Measurements from ENCODE around the gene MPRIP. TPM values are rescaled to one million over a fixed set of nuclear protein-coding genes. Genes with fewer than 3 reads are reported as not detected.

MPRIP gene
- total RNA-seq, 1 experiment from 2014 or later = 199 TPM

DNA sequence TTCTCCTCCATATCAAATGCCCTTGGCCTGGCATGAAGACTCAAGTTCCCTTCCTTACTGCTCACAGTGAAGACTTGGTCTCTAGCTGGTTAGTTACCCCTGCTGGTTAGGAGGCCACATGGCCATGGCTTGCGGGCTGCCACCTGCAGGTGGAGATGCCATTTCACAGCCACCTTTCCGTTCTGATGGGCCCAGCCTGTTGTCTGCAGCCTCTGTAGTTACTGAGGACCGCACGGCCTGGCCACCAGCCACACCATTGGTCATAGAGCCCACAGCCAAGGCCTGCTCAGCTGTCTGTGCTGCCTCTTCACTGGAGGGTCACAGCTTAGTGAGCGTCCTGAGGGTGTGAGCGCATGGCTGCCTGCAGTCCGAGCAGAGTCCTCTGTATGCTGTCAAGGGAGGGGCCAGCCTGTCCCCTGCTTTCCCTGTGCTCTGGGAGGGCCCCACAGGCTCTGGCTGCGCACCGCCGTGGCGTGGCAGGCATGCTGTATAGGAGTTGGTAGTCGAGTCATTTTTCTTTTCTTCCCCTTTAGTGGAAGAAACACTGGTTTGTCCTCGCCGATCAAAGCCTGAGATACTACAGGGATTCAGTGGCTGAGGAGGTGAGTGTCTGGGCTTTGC, 104.6 kb downstream of the MPRIP start:
- Histone ChIP-seq H3K9me3 (replicated peaks) (no peaks in the 10 kb centered on the region), H3K4me3 (no peak overlapping the region), H3K27me3 (replicated peaks) (no peaks in the 10 kb centered on the region), H3K27ac (no peak overlapping the region), H3K36me3 (peaks cover 92% of the 10 kb centered on the region), H3K4me1 (replicated peaks) (peaks cover 20% of the 10 kb centered on the region)
- no peak for DNase-seq (ENCODE audit: low read depth in 1 of 2, low spot score in 2 of 2)

DNA sequence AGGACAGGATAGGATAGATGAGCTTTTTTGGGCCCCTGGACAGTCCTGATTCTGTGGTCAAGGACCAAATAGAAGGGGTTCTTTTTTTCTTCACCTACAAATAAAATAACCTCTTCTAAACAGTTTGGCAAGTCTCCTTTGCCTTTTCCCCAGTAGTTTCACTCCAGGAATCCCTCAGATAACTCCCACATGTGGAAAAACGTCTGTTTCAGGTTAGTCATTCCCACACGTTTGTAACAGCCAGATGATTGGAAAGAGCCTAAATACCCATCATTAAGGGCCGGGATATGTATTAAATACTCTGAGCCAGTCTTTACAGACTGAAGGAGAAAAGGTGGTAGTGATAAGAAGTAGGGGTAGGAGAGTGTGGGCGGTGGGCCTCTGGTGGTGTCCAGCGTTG, 105.6 kb downstream of the MPRIP start:
- no peak for DNase-seq (ENCODE audit: low read depth in 1 of 2, low spot score in 2 of 2)
- no peaks in the 10 kb centered on the region for H3K27me3 ChIP-seq (replicated peaks)
- H3K4me1 ChIP-seq (replicated peaks) = peaks cover 29% of the 10 kb centered on the region
- no peak overlapping the region for H3K4me3 ChIP-seq
- H3K36me3 ChIP-seq = peaks cover 91% of the 10 kb centered on the region
- H3K9me3 ChIP-seq (replicated peaks) = no peaks in the 10 kb centered on the region
- no peak overlapping the region for H3K27ac ChIP-seq

DNA sequence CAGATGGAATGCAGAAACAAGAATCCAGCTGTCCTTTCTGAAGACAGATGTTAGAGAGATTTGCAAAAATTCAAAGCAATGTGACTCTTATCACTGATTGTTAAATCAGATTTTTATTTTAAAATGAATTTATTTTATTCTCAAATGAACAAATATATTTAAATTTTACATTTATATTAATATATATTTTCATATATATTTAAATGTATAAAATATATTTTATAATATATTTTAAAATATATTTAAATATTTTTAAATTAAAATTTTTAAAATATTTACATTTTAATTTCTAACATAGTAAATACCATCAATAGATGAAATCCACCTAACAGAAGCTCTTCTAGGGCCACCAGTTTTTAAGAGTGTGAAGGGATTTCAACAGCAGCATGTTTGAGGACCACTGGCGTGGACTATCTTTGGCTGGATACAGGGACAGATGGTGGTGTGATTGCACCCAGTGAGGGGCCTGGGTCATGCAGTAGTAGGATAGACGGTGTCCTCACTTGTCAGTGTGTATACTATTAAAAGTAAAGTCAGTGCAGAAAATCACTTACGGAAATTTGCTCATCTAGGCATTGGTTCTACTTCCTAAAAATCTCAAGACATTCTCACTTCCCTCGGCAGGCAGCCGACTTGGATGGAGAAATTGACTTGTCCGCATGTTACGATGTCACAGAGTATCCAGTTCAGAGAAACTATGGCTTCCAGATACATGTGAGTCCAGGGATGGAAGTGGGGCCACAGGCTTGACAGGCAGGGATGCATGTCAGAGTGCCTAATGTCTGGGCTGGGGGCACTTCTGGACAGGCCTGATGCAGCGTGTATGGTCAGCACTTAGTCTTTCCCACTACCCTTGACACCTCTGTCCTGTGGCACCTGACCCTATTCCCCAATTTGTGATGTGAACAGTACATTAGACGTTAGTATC, 107.5 kb downstream of the MPRIP start:
- Histone ChIP-seq H3K9me3 (replicated peaks) (no peaks in the 10 kb centered on the region), H3K27me3 (replicated peaks) (no peaks in the 10 kb centered on the region), H3K4me3 (no peak overlapping the region), H3K27ac (no peak overlapping the region), H3K4me1 (replicated peaks) (peaks cover 49% of the 10 kb centered on the region), H3K36me3 (peaks cover 91% of the 10 kb centered on the region)
- DNase-seq (ENCODE audit: low read depth in 1 of 2, low spot score in 2 of 2) = no peak

GRCh38 chr17:17150448-17150800, 108.2 kb downstream of the MPRIP start:
- peaks cover 55% of the 10 kb centered on the region for H3K4me1 ChIP-seq (replicated peaks)
- no peak overlapping the region for H3K4me3 ChIP-seq
- no peak for DNase-seq (ENCODE audit: low read depth in 1 of 2, low spot score in 2 of 2)
- peaks cover 91% of the 10 kb centered on the region for H3K36me3 ChIP-seq
- no peaks in the 10 kb centered on the region for H3K9me3 ChIP-seq (replicated peaks)
- 0 out of 2 replicates have a peak overlapping the region, but pooled peaks have one; percentile 15 for H3K27ac ChIP-seq
- no peaks in the 10 kb centered on the region for H3K27me3 ChIP-seq (replicated peaks)

DNA sequence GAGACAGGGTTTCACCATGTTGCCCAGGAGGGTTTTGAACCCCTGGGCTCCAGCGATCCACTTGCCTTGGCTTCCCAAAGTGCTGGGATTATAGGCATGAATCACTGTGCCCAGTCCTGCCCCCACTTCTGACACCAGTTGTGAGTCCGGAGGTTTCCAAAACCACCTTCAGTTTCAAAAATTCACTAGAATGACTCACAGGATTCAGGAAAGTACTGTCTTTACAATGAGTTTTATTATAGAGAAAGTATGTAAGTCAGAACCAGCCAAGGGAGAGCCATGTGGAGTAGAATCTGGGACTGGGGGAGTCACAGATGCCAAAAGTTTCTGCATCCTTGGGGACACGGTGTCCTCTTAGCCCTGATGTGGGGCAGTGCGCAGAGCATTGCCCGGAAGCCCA, 108.8 kb downstream of the MPRIP start:
- H3K4me3 ChIP-seq = no peak overlapping the region
- peaks cover 91% of the 10 kb centered on the region for H3K36me3 ChIP-seq
- H3K4me1 ChIP-seq (replicated peaks) = peaks cover 62% of the 10 kb centered on the region
- H3K27ac ChIP-seq = peak overlapping the region; percentile 92
- H3K9me3 ChIP-seq (replicated peaks) = no peaks in the 10 kb centered on the region
- no peaks in the 10 kb centered on the region for H3K27me3 ChIP-seq (replicated peaks)
- peak; percentile 78 for DNase-seq (ENCODE audit: low read depth in 1 of 2, low spot score in 2 of 2)

DNA sequence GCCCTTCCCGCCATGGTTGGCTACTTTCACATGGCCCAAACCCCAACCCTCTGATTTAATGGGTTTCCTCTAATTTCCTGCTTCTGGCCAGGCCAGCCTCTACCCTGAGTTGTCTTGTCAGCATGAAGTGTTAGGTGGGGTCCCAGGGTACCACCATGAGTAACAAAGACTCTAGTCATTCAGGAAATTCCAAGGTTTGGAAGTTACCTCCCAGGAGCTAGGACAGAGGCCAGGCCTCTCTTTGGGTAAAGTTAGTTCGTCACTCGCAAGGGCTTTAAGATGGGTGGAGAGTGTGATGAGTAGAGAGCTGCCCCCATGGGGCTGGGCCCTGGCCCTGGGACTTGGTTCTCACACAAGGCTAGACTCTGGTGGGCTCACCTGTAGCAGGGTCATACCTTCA, 109.3 kb downstream of the MPRIP start:
- no peaks in the 10 kb centered on the region for H3K27me3 ChIP-seq (replicated peaks)
- peaks cover 66% of the 10 kb centered on the region for H3K4me1 ChIP-seq (replicated peaks)
- H3K36me3 ChIP-seq = peaks cover 91% of the 10 kb centered on the region
- H3K9me3 ChIP-seq (replicated peaks) = no peaks in the 10 kb centered on the region
- DNase-seq (ENCODE audit: low read depth in 1 of 2, low spot score in 2 of 2) = peak; percentile 73 to 83
- H3K4me3 ChIP-seq = no peak overlapping the region
- peak overlapping the region; percentile 92 for H3K27ac ChIP-seq

GRCh38 chr17:17151962-17152361, 109.7 kb downstream of the MPRIP start:
- Histone ChIP-seq H3K27me3 (replicated peaks) (no peaks in the 10 kb centered on the region), H3K27ac (peak overlapping the region; percentile 92), H3K4me1 (replicated peaks) (peaks cover 69% of the 10 kb centered on the region), H3K36me3 (peaks cover 91% of the 10 kb centered on the region), H3K4me3 (no peak overlapping the region), H3K9me3 (replicated peaks) (no peaks in the 10 kb centered on the region)
- DNase-seq (ENCODE audit: low read depth in 1 of 2, low spot score in 2 of 2) = peak; percentile 86 to 94

DNA sequence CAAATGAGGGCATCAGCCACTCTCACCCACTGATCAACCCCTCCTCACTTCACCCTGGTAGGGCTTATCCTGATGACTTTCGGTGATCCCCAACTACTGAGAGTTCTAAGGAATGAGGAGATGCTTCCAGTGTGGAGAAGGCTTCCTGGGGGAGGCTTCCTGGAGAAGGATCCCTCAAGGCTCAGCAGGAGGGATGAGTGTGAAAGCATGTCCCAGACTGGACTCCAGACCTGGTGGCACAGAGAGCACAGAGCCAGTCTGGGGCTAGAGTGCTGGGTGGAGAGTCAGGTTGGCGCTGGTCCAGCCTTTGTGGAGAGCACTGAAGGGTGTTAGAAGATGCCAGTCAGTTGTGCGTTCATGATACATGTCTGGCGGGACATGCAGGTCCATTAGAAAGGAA, 110.1 kb downstream of the MPRIP start:
- Histone ChIP-seq H3K4me1 (replicated peaks) (peaks cover 69% of the 10 kb centered on the region), H3K27me3 (replicated peaks) (no peaks in the 10 kb centered on the region), H3K36me3 (peaks cover 91% of the 10 kb centered on the region), H3K9me3 (replicated peaks) (no peaks in the 10 kb centered on the region), H3K27ac (peak overlapping the region; percentile 92), H3K4me3 (no peak overlapping the region)
- peak in 1 of 2 experiments; percentile 64 for DNase-seq (ENCODE audit: low read depth in 1 of 2, low spot score in 2 of 2)

- Histone ChIP-seq H3K36me3 (peaks cover 90% of the 10 kb centered on the region), H3K9me3 (replicated peaks) (no peaks in the 10 kb centered on the region), H3K4me3 (no peak overlapping the region), H3K27me3 (replicated peaks) (no peaks in the 10 kb centered on the region), H3K27ac (0 out of 2 replicates have a peak overlapping the region, but pooled peaks have one; percentile 92), H3K4me1 (replicated peaks) (peaks cover 69% of the 10 kb centered on the region)
- no peak for DNase-seq (ENCODE audit: low read depth in 1 of 2, low spot score in 2 of 2)
Measured at GRCh38 chr17:17153071-17153470, 110.8 kb downstream of the MPRIP start.

- Histone ChIP-seq H3K27me3 (replicated peaks) (no peaks in the 10 kb centered on the region), H3K4me3 (no peak overlapping the region), H3K9me3 (replicated peaks) (no peaks in the 10 kb centered on the region), H3K36me3 (peaks cover 89% of the 10 kb centered on the region), H3K4me1 (replicated peaks) (peaks cover 69% of the 10 kb centered on the region), H3K27ac (no peak overlapping the region)
- no peak for DNase-seq (ENCODE audit: low read depth in 1 of 2, low spot score in 2 of 2)
Measured at GRCh38 chr17:17153709-17154108, 111.5 kb downstream of the MPRIP start.

DNA sequence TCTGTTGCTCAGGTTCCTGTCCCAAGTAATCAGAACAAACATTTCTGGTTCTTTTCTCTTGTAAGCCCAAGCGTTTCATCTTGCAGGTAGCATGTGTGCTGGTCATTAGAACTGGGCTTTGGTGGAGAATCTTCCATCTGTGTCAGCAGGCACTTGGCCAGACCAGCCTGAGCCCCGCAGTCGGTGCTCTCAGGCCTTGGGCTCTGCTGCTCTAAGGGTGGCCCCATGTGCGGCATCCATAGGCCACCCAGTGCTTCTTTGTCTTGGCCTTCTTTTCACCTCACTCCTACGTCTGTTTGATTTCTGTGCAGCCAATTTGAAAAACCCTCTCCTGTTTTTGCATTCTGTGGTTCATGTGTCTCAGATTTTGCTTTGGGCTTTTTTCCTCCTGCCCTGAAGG, 112.3 kb downstream of the MPRIP start:
- Histone ChIP-seq H3K27me3 (replicated peaks) (no peaks in the 10 kb centered on the region), H3K4me1 (replicated peaks) (peaks cover 69% of the 10 kb centered on the region), H3K4me3 (no peak overlapping the region), H3K36me3 (peaks cover 91% of the 10 kb centered on the region), H3K9me3 (replicated peaks) (no peaks in the 10 kb centered on the region), H3K27ac (no peak overlapping the region; the same call in 1 of the 2 replicates)
- DNase-seq (ENCODE audit: low read depth in 1 of 2, low spot score in 2 of 2) = peak; percentile 67 to 69

- DNase-seq (ENCODE audit: low read depth in 1 of 2, low spot score in 2 of 2) = no peak
- Histone ChIP-seq H3K4me1 (replicated peaks) (peaks cover 66% of the 10 kb centered on the region), H3K4me3 (no peak overlapping the region), H3K27me3 (replicated peaks) (no peaks in the 10 kb centered on the region), H3K36me3 (peaks cover 92% of the 10 kb centered on the region), H3K27ac (no peak overlapping the region; the same call in 1 of the 2 replicates), H3K9me3 (replicated peaks) (no peaks in the 10 kb centered on the region)
Measured at GRCh38 chr17:17154981-17155380, 112.7 kb downstream of the MPRIP start.

DNA sequence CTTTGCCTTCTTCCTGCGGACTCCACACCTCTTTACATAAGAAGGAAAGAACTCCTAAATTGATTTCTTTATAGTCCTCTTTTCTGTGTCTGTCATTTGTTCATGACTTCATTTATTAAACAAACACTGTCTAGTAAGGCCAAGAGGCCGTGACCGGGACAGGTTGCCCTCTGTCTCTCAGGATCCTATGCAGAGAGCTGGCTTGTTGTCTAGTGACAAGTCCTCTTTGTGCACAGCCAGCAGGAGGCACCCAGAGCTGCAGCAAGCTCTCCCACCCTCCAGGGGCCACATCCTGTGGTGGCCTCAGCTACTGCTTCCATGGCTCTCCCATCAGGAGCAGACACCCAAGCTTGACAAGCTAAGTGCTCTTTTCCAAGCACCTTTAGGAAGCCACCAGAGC, 113.3 kb downstream of the MPRIP start:
- no peaks in the 10 kb centered on the region for H3K9me3 ChIP-seq (replicated peaks)
- H3K27me3 ChIP-seq (replicated peaks) = no peaks in the 10 kb centered on the region
- peaks cover 60% of the 10 kb centered on the region for H3K4me1 ChIP-seq (replicated peaks)
- H3K36me3 ChIP-seq = peaks cover 92% of the 10 kb centered on the region
- DNase-seq (ENCODE audit: low read depth in 1 of 2, low spot score in 2 of 2) = no peak
- no peak overlapping the region for H3K27ac ChIP-seq
- H3K4me3 ChIP-seq = no peak overlapping the region

DNA sequence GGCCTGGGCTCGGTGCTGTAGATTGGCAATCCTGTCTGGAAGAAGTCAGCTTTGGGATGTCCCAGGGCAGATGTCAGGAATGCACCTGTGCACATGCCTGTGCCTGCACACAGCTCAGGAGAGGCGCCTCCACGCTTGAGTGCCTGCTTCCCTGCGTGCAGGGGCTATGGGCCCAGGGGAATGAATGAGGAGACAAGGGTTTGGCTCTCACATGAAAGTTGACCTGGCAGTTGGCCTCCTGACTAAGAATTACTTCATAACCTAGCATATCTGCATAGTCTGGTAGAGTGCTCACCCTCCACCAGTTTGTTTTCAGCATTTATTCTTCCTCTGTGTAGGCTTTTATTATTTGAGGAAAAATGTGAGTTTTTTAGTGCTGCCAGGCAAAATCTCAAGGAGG, 113.8 kb downstream of the MPRIP start:
- H3K9me3 ChIP-seq (replicated peaks) = no peaks in the 10 kb centered on the region
- peaks cover 57% of the 10 kb centered on the region for H3K4me1 ChIP-seq (replicated peaks)
- no peak for DNase-seq (ENCODE audit: low read depth in 1 of 2, low spot score in 2 of 2)
- H3K36me3 ChIP-seq = peaks cover 95% of the 10 kb centered on the region
- H3K4me3 ChIP-seq = no peak overlapping the region
- no peaks in the 10 kb centered on the region for H3K27me3 ChIP-seq (replicated peaks)
- no peak overlapping the region for H3K27ac ChIP-seq

Measured in SJSA1 (cell line).